HG02571 (cell line): ENCODE results near the gene DMPK.
A peak's percentile ranks its signal among the peaks of the same experiment; 100 is the strongest.
"Not testable (repeated sequence)": the region's sequence is repeated elsewhere in the genome, so short reads cannot be mapped to it uniquely, and the experiment has no call there.

Experiments used
- ATAC-seq: cut with Tn5 transposase; IDR thresholded peaks from one replicate; pipeline ENCODE4 v1.9.1; 2021; ENCODE audit warnings: mild to moderate bottlenecking, moderate library complexity; ENCODE audit not compliant: unreplicated experiment

Gene DMPK

GRCh38 chr19:45769821-45770191 is 12.5 kb downstream of the DMPK start:
- ATAC-seq: no peak

GRCh38 chr19:45768984-45769782 is 13.1 kb downstream of the DMPK start, which contains the start of gene SIX5:
Gene SIX5 (minus strand): TSS chr19:45769252. CDS start chr19:45768844, 408 bp downstream.
- ATAC-seq: peak; percentile 57

DNA sequence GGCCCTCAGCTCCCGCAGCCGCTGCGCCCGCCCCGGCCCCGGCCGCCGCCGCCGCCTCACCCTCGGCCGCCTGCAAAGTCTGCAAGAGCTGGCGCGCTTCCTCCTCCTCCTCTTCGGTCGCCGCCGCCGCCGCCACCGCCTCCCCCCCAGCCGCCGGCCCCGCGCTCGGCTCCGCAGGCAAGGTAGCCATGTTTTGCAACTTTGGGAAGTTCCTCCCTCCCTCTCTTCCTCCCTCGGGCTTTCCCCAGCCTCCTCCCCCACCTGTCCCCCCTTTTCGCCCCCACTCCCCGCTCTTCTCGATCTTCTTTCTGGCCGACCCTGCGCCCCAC is 13.7 kb downstream of the DMPK start:
- no peak for ATAC-seq

GRCh38 chr19:45767881-45768654 is 14.2 kb downstream of the DMPK start:
- ATAC-seq: no peak

DNA sequence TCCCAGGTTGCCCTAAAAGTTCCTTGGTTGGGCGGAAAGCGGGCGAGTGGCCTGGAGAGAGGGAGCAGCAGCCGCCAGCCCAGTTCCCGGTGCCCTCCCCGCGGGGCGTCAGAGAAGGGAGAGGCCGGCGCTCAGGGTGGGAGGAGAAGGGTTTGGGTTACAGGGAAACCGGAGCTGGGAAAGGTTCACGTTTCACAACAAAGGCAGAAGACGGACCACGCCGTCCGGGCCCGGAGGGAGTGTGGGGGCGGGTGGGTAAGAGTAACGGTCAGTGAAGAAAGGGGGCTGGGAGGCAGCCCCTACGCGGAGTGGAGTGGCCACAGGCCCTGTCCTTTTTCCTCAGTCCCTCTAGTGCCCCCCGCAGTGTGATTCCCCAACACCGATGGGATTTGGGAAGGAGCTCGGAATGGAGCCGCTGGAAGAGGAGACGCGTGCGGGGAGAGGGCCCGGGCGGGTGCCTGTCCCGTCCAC is 14.8 kb downstream of the DMPK start:
- no peak for ATAC-seq

GRCh38 chr19:45766869-45767346 is 15.4 kb downstream of the DMPK start:
- ATAC-seq: no peak

GRCh38 chr19:45766296-45766868 is 15.9 kb downstream of the DMPK start:
- no peak for ATAC-seq

DNA sequence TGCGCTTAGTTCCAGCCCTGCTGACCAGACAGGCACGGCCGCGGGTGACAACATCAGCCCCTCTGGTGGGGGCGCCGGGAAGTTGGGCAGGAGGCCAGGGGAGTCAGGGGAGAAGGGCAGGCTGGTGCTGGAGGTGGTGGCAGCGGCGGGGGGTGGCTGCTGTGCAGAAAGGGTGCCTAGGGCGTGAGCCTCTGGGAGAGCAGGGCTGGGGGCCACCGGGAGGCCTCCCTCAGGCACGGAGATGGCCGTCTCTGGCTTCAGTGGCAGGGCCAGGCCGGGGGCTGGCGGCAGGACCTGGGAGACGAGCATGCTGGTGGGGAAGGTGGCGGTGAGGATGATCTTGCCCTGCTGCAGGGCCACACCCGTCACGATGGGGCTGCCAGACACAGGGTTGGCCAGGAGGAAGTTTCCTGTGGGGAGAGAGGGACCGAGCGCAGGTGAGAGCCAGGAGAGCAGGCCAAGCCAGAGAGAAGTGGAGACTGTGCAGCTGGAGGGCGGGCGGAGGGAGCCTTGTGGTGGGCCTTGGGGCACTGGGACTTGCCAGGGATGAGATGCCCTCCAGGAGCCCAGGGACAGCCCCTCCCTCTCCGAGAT is 16.5 kb downstream of the DMPK start:
- ATAC-seq: no peak

DNA sequence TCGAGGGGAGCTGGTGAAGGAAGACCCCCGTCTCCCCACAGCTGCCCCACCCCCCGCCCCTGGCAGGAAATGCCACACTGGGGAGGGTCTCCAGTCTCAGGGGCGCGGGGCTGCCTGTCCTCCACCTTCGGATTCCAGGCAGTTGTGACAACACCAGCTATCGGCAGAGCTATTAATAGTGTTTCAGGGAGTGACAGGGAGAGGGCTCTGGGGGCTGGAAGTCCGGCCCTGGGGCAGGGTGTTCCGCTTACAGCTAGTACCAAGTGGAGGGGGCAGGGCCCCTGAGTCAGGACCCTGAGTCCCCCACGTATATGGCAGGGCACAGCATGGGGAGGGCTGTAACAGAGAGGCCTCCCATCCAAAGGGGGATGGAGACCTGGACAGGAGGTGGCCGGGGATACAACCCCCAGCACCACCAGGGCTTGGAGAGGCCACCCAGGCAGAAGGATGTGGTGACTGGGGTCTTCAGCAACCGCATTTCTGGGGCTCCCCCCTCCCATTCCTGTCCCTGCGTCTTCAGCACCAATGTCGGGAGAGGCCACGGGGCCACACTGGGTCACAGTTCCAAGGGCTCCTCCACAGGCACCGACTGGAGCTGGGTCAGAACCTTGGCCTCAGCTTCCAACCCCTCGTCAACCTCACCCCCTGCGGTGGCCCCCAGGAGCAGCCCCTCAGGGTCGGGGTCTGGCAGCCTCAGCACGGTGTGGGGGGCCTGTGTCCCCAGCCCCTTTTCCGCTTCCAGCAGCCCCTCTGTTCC is 17.2 kb downstream of the DMPK start:
- ATAC-seq: no peak

GRCh38 chr19:45764475-45764874 is 17.8 kb downstream of the DMPK start:
- no peak for ATAC-seq

GRCh38 chr19:45763691-45764294 is 18.5 kb downstream of the DMPK start:
- no peak for ATAC-seq

DNA sequence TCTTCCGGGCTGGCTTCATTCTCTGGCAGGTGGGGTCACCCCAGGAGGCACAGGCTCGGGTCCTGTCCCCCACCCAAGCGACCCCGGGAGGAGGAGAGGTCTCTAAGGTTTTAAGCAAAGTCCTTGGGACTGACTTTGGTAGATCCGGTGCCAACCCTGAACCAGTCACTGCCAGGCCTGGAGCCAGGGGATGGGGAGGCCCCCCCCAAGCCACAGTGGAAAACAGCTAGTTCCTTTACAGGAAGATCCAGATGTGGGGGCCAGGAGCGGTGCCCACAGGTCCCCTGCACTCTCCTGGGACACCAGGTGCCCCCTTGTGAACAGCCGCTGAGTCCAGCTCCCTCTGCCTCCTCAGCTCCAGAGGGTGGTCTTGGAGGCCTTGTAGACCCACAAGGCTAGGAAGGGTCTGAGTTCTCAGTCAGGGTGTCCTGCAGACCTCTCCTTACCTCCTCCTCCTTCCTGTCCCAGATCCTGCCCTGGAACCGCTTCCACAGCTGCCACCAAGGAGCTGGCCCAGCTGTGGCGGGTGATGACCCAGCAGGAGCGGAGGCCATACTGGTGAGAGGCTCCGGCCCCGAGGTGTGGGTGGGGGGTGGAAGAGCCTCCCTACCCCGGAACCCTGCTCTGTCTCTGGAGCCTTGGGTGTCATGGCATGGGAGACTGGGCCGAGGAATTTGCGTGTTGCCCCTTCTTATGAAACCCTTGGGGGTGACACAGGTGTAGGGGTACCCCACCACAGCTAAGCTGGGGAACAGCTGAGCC is 19.2 kb downstream of the DMPK start:
- no peak for ATAC-seq

DNA sequence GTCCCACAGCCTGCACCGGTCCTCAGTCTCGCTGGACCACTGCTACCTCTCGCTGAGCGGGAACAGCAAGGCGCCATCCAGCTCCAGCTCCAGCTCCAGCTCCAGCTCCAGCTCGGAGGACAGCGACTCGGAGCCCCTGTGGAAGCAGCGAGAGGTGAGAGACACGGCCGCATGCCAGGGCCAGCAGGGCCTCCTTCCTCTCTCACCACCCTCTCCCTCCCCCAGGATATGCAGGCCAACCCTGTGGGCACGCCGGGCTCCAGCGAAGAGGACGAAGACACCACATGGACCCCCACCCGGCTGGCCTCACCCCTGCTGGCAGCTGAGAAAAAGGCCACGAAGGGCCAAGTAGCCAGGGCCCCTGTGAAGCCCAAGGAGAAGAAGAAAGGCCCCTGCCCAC is 20.6 kb downstream of the DMPK start:
- ATAC-seq: no peak

GRCh38 chr19:45758921-45759320 is 23.4 kb downstream of the DMPK start:
- ATAC-seq: no peak

GRCh38 chr19:45757695-45758094 is 24.6 kb downstream of the DMPK start:
- no peak for ATAC-seq

- ATAC-seq: no peak
These were observed 28.0 kb downstream of the DMPK start for GRCh38 chr19:45754323-45754722.

DNA sequence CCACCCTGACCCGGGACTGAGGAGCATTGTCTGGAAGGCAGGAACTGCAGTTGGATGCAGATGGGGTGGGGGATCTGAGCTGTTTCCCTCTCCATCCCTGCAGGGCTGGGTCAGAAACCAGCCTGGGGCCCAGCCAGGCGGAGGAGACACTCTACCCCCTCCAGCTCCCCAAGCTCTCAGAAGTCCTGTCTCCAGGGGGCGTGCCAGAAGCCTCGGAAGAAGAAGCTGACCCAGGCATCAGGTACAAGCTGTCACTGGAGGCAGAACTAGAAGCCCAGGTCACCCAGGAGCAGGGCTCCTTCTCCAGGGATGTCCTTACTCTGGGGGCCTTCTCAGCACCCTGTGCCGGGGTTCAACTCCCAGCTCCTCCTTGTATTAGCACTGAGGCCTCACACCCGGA is 28.7 kb downstream of the DMPK start:
- no peak for ATAC-seq

- ATAC-seq: no peak
These were observed 29.7 kb downstream of the DMPK start for GRCh38 chr19:45752639-45753038.

DNA sequence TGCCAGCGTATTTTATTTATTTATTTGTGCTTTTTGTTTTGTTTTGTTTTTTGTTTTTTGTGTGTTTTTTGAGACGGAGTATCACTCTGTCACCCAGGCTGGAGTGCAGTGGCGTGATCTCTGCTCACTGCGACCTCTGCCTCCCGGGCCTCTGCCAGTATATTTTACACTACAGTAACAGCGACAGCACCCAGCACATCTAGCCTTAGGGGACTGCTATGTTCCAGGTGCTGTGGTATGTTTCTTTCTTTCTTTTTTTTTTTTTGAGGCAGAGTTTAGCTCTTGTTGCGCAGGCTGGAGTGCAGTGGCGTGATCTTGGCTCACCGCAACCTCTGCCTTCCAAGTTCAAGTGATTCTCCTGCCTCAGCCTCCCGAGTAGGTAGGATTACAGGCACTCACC is 30.8 kb downstream of the DMPK start:
- ATAC-seq: not testable (repeated sequence)
